Prostate gland (tissue), 2 donors: ENCODE data around the gene KCTD17.

Experiments used
- CTCF ChIP-seq, 4 experiments: fragments of 200-600 bp in 2 of 4; fragments of 450-650 bp in 2 of 4; sonication (generic) in 2 of 4; IDR thresholded peaks; 1 replicate in 3 of 4; 2 replicates in 1 of 4; pipeline ENCODE4 v1.5.1; 2016 to 2019; ENCODE audit warnings: antibody characterized with exemption in 4 of 4, mild to moderate bottlenecking in 2 of 4, moderate library complexity in 2 of 4
- POLR2AphosphoS5 ChIP-seq: sonication (generic); formaldehyde crosslinking; IDR thresholded peaks from one replicate; pipeline ENCODE4 v1.6.1; 2017; ENCODE audit warnings: antibody characterized with exemption

DNA sequence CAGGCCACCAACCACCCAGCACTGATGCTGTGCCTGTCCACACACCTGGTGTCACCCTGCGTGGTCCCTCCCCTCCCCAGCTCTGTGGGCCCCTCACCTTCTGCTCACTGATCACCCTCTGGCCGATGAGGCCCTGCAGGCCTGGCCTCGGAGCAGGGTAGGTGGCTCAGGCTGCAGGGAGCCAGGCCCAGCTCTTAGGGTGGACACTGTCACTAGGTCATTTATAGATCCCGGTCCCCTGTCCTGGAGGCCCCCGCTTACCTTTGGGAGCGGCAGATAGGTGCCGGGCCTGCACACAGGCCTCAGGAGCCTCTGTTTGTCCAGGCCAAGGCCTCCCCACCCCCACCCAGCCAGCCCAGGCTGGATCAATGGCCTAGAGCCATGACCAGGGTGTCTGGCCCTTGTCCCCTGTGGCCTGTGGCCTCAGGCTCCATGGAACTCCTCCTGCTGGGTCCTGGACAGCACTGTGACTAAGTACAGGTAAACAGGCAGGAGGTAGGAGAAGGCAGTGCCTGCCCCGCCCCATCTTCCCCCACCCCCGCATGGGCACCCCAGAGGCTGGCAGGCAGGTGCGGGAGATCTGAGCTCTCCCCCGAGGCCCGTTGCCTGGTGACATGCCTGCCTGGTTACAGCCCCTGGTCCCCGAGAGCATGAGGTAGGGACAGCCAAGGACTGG, 57.8 kb downstream of the KCTD17 start, which contains the start of gene TMPRSS6:
- TF ChIP-seq CTCF (IDR thresholded peaks at IDR 0.05) = no peak
- TF ChIP-seq POLR2AphosphoS5 = no peak
